ENCODE data around the gene ZNF75A. TPM values are rescaled to one million over a fixed set of nuclear protein-coding genes. Genes with fewer than 3 reads are reported as not detected.

ZNF75A gene
- total and polyA plus RNA-seq, 9 of the 15 experiments (the other 6 are each of a cell fraction or from before 2014, with no cell fraction given) = 7.2 to 24.5 (median 17.1) TPM

DNA sequence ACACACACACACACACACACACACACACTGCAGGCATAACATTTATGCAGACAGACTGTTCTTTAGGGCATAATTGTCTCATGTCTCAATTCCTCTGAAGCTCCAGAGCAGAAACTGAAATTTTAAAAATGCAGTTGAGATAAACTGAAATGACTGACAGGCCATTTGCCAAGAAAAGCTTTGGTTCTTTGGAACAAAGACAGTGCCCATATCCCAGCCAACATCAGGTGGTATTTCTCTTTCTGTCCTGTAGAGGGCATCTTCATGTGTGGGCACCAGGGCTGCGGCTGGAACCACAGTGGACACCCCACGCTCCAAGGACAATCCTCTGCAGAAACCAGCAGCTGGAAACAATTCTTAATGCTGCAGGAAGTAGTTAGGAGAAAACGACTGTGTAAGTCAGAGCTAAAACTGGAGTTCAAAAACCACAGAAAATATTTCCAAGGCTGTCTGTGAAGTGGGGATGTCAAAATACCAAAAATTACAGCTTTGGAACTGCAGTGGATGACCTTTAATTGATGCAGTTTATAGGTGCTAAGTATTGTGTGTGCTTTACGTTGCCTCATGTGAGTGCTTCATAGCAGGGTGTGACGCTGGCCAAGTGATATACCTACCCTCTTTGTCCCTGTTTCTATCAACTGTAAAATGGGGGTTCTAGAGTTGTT is 38.3 kb upstream of the ZNF75A start (continued):
- no peak for TF ChIP-seq ZFP30 (CRISPR knock-in tag; IDR thresholded peaks at IDR 0.05; ENCODE audit: borderline replicate concordance)
- TF ChIP-seq ZNF408 (CRISPR knock-in tag; IDR thresholded peaks at IDR 0.05; ENCODE audit: low read depth) = no peak

DNA sequence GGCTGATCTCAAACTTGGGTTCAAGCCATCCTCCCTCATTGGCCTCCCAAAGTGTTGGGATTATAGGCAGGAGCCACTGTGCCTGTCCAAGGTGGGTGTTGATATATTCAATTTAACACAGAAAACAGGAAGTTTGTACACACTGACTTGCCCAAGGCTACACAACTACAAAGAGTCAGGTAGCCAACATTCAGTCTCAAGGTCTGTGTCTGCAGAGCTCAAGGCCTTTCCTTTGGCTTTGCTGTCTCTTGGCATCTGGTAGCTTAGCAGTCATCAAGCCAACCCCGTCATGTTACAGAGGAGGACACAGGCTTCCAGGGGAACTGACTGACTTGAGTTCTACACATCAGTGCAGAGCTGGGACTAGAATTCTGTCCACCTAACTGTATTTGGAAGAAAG is 37.0 kb upstream of the ZNF75A start:
- H3K4me2 ChIP-seq (ENCODE audit: insufficient read depth, low read length) = no peak overlapping the region
- no peak overlapping the region for H2AFZ ChIP-seq (ENCODE audit: low read depth, low read length)
- DNase-seq (ENCODE audit: extremely low read depth in 1 of 4, low spot score in 3 of 4) (no peak), ATAC-seq (no peak), FAIRE-seq (no peak)
- no peak overlapping the region for H3K4me3 ChIP-seq
- CTCF ChIA-PET (ENCODE audit: low intra/inter-chr PET ratio) = no interaction called here
- no peaks in the 10 kb centered on the region for H3K79me2 ChIP-seq (ENCODE audit: control insufficient read depth, insufficient read depth, low read length)
- H3K9ac ChIP-seq (ENCODE audit: insufficient read depth in 1 of 2, low read depth in 2 of 2, low read length in 2 of 2) = no peak overlapping the region
- no peak overlapping the region for H3K27ac ChIP-seq (ENCODE audit: extremely low read depth, low read depth, low read length)
- H4K20me1 ChIP-seq (replicated peaks; ENCODE audit: control insufficient read depth, insufficient read depth, low read length) = no peaks in the 10 kb centered on the region
- intact Hi-C loops (cut with micrococcal nuclease) = loop anchor here (10.0 kb wide), 1 partner anchor 113 kb away; no protein-coding TSS in a partner anchor
- no TSS peak for BruUV-seq (replicated peaks)
- H3K9me1 ChIP-seq (ENCODE audit: control insufficient read depth, insufficient read depth, low read length) = no peaks in the 10 kb centered on the region
- WGBS (ENCODE audit: insufficient coverage, low coverage, missing lambda C conversion rate) = 36% methylated on average over 1 of the region's 1 CpG
- H3K27me3 ChIP-seq (ENCODE audit: control insufficient read depth in 2 of 2, insufficient read depth in 2 of 2, low read length in 2 of 2) = no peaks in the 10 kb centered on the region
- peaks cover 10% of the 10 kb centered on the region for H3K9me3 ChIP-seq (replicated peaks; ENCODE audit: control insufficient read depth, insufficient read depth, low read depth, low read length)
- H3K36me3 ChIP-seq (ENCODE audit: control insufficient read depth, insufficient read depth, low read length) = no peaks in the 10 kb centered on the region
- POLR2A ChIA-PET = interaction anchor here (1.8 kb wide), 1 partner anchor 8 kb away, joined by 6 read pairs; no protein-coding TSS in a partner anchor
- H3K4me1 ChIP-seq (replicated peaks in 1 of 2; ENCODE audit: control insufficient read depth in 2 of 2, insufficient read depth in 2 of 2, low read length in 2 of 2) = peaks cover 4 to 19% of the 10 kb centered on the region in 2 experiments; a peak in 4 of 5 replicates
- in situ Hi-C loops (cut with MboI) = no loop called here
- TF ChIP-seq, protein P1, sequence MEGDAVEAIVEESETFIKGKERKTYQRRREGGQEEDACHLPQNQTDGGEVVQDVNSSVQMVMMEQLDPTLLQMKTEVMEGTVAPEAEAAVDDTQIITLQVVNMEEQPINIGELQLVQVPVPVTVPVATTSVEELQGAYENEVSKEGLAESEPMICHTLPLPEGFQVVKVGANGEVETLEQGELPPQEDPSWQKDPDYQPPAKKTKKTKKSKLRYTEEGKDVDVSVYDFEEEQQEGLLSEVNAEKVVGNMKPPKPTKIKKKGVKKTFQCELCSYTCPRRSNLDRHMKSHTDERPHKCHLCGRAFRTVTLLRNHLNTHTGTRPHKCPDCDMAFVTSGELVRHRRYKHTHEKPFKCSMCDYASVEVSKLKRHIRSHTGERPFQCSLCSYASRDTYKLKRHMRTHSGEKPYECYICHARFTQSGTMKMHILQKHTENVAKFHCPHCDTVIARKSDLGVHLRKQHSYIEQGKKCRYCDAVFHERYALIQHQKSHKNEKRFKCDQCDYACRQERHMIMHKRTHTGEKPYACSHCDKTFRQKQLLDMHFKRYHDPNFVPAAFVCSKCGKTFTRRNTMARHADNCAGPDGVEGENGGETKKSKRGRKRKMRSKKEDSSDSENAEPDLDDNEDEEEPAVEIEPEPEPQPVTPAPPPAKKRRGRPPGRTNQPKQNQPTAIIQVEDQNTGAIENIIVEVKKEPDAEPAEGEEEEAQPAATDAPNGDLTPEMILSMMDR (IDR thresholded peaks at IDR 0.05 in 2 of 3, conservative IDR thresholded peaks at IDR 0.05 in 1 of 3; ENCODE audit: insufficient read depth in 2 of 3, low read depth in 1 of 3, low read length in 3 of 3) = no peak
- TF ChIP-seq PTRF (tag; IDR thresholded peaks at IDR 0.05) (no peak), RFX7 (CRISPR knock-in tag; IDR thresholded peaks at IDR 0.05) (no peak), ZNF436 (CRISPR knock-in tag; IDR thresholded peaks at IDR 0.05) (no peak), ZNF217 (CRISPR knock-in tag; IDR thresholded peaks at IDR 0.05) (no peak), ADNP (tag; IDR thresholded peaks at IDR 0.05) (no peak), SMC3 (conservative IDR thresholded peaks at IDR 0.05; ENCODE audit: insufficient read depth, low read depth, low read length) (no peak), SIN3A (IDR thresholded peaks at IDR 0.05; ENCODE audit: borderline replicate concordance in 2 of 2, control insufficient read depth in 1 of 2, low read depth in 2 of 2, low read length in 2 of 2) (no peak), NFE2L1 (tag; IDR thresholded peaks at IDR 0.05; ENCODE audit: borderline replicate concordance, low read depth) (no peak), ZNF174 (CRISPR knock-in tag; IDR thresholded peaks at IDR 0.05) (no peak), PYGO2 (tag; IDR thresholded peaks at IDR 0.05) (no peak), ERF (CRISPR knock-in tag; IDR thresholded peaks at IDR 0.05) (no peak), BRD4 (IDR thresholded peaks at IDR 0.05) (no peak), ZNF143 (CRISPR knock-in tag; IDR thresholded peaks at IDR 0.05) (no peak), ATF7 (IDR thresholded peaks at IDR 0.05) (no peak), ZNF584 (CRISPR knock-in tag; IDR thresholded peaks at IDR 0.05; ENCODE audit: low read depth) (no peak)
- TF ChIP-seq, protein P2, sequence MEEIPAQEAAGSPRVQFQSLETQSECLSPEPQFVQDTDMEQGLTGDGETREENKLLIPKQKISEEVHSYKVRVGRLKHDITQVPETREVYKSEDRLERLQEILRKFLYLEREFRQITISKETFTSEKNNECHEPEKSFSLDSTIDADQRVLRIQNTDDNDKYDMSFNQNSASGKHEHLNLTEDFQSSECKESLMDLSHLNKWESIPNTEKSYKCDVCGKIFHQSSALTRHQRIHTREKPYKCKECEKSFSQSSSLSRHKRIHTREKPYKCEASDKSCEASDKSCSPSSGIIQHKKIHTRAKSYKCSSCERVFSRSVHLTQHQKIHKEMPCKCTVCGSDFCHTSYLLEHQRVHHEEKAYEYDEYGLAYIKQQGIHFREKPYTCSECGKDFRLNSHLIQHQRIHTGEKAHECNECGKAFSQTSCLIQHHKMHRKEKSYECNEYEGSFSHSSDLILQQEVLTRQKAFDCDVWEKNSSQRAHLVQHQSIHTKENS (CRISPR knock-in tag; IDR thresholded peaks at IDR 0.05) = no peak
